ENCODE data around the gene DCLRE1A. TPM values are rescaled to one million over a fixed set of nuclear protein-coding genes. Genes with fewer than 3 reads are reported as not detected.

DCLRE1A gene
- total and polyA plus RNA-seq, 2 experiments from 2014 or later: 6.1 to 13.8 TPM

- TF ChIP-seq, protein P1, sequence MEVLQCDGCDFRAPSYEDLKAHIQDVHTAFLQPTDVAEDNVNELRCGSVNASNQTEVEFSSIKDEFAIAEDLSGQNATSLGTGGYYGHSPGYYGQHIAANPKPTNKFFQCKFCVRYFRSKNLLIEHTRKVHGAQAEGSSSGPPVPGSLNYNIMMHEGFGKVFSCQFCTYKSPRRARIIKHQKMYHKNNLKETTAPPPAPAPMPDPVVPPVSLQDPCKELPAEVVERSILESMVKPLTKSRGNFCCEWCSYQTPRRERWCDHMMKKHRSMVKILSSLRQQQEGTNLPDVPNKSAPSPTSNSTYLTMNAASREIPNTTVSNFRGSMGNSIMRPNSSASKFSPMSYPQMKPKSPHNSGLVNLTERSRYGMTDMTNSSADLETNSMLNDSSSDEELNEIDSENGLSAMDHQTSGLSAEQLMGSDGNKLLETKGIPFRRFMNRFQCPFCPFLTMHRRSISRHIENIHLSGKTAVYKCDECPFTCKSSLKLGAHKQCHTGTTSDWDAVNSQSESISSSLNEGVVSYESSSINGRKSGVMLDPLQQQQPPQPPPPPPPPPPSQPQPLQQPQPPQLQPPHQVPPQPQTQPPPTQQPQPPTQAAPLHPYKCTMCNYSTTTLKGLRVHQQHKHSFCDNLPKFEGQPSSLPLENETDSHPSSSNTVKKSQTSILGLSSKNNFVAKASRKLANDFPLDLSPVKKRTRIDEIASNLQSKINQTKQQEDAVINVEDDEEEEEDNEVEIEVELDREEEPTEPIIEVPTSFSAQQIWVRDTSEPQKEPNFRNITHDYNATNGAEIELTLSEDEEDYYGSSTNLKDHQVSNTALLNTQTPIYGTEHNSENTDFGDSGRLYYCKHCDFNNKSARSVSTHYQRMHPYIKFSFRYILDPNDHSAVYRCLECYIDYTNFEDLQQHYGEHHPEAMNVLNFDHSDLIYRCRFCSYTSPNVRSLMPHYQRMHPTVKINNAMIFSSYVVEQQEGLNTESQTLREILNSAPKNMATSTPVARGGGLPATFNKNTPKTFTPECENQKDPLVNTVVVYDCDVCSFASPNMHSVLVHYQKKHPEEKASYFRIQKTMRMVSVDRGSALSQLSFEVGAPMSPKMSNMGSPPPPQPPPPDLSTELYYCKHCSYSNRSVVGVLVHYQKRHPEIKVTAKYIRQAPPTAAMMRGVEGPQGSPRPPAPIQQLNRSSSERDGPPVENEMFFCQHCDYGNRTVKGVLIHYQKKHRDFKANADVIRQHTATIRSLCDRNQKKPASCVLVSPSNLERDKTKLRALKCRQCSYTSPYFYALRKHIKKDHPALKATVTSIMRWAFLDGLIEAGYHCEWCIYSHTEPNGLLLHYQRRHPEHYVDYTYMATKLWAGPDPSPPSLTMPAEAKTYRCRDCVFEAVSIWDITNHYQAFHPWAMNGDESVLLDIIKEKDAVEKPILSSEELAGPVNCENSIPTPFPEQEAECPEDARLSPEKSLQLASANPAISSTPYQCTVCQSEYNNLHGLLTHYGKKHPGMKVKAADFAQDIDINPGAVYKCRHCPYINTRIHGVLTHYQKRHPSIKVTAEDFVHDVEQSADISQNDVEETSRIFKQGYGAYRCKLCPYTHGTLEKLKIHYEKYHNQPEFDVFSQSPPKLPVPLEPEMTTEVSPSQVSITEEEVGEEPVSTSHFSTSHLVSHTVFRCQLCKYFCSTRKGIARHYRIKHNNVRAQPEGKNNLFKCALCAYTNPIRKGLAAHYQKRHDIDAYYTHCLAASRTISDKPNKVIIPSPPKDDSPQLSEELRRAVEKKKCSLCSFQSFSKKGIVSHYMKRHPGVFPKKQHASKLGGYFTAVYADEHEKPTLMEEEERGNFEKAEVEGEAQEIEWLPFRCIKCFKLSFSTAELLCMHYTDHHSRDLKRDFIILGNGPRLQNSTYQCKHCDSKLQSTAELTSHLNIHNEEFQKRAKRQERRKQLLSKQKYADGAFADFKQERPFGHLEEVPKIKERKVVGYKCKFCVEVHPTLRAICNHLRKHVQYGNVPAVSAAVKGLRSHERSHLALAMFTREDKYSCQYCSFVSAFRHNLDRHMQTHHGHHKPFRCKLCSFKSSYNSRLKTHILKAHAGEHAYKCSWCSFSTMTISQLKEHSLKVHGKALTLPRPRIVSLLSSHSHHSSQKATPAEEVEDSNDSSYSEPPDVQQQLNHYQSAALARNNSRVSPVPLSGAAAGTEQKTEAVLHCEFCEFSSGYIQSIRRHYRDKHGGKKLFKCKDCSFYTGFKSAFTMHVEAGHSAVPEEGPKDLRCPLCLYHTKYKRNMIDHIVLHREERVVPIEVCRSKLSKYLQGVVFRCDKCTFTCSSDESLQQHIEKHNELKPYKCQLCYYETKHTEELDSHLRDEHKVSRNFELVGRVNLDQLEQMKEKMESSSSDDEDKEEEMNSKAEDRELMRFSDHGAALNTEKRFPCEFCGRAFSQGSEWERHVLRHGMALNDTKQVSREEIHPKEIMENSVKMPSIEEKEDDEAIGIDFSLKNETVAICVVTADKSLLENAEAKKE (CRISPR knock-in tag; IDR thresholded peaks at IDR 0.05): no peak
- TF ChIP-seq POLR2AphosphoS5 (IDR thresholded peaks at IDR 0.05; ENCODE audit: low read depth): no peak
- TF ChIP-seq, protein P2, sequence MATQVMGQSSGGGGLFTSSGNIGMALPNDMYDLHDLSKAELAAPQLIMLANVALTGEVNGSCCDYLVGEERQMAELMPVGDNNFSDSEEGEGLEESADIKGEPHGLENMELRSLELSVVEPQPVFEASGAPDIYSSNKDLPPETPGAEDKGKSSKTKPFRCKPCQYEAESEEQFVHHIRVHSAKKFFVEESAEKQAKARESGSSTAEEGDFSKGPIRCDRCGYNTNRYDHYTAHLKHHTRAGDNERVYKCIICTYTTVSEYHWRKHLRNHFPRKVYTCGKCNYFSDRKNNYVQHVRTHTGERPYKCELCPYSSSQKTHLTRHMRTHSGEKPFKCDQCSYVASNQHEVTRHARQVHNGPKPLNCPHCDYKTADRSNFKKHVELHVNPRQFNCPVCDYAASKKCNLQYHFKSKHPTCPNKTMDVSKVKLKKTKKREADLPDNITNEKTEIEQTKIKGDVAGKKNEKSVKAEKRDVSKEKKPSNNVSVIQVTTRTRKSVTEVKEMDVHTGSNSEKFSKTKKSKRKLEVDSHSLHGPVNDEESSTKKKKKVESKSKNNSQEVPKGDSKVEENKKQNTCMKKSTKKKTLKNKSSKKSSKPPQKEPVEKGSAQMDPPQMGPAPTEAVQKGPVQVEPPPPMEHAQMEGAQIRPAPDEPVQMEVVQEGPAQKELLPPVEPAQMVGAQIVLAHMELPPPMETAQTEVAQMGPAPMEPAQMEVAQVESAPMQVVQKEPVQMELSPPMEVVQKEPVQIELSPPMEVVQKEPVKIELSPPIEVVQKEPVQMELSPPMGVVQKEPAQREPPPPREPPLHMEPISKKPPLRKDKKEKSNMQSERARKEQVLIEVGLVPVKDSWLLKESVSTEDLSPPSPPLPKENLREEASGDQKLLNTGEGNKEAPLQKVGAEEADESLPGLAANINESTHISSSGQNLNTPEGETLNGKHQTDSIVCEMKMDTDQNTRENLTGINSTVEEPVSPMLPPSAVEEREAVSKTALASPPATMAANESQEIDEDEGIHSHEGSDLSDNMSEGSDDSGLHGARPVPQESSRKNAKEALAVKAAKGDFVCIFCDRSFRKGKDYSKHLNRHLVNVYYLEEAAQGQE (IDR thresholded peaks at IDR 0.05; ENCODE audit: unreplicated experiment): no peak
These were observed 46.2 kb upstream of the DCLRE1A start (continued) for GRCh38 chr10:113899952-113900598.

Data from GM23338 (cell line).